RWPE2 (cell line): ENCODE measurements around the gene ACTG2.

Experiments used
- ATAC-seq: fragments of 200-7000 bp; cut with Tn5 transposase; 3 replicates; pipeline ENCODE4 v1.9.1; 2021; ENCODE audit warnings: low read depth
- DNase-seq: peaks from one replicate; pipeline ENCODE4 v3.0.0-alpha.2; 2020; ENCODE audit warnings: low spot score
- H3K27ac ChIP-seq: fragments of 450-650 bp; 2 replicates; pipeline ENCODE4 v1.5.1; 2017; ENCODE audit warnings: mild to moderate bottlenecking; ENCODE audit not compliant: poor library complexity, severe bottlenecking
- H3K27me3 ChIP-seq: fragments of 250-450 bp; sonication (Bioruptor Pico); 2 replicates; pipeline ENCODE4 v1.5.1; 2021; ENCODE audit warnings: mild to moderate bottlenecking, moderate library complexity; ENCODE audit not compliant: insufficient read depth, poor library complexity, severe bottlenecking
- H3K36me3 ChIP-seq: fragments of 250-450 bp; sonication (Bioruptor Pico); 2 replicates; pipeline ENCODE4 v1.5.1; 2020; ENCODE audit warnings: low read depth, mild to moderate bottlenecking, moderate library complexity
- H3K4me1 ChIP-seq: fragments of 250-450 bp; sonication (Bioruptor Pico); 2 replicates; pipeline ENCODE4 v1.5.1; 2021; ENCODE audit warnings: mild to moderate bottlenecking, moderate library complexity; ENCODE audit not compliant: insufficient read depth, poor library complexity, severe bottlenecking
- H3K4me3 ChIP-seq: fragments of 250-450 bp; sonication (Bioruptor Pico); 2 replicates; pipeline ENCODE4 v1.5.1; 2021; ENCODE audit warnings: mild to moderate bottlenecking, moderate library complexity; ENCODE audit not compliant: severe bottlenecking
- H3K9me3 ChIP-seq: fragments of 250-450 bp; sonication (Bioruptor Pico); 2 replicates; pipeline ENCODE4 v1.5.1; 2021; ENCODE audit warnings: mild to moderate bottlenecking, moderate library complexity; ENCODE audit not compliant: severe bottlenecking
- TF ChIP-seq, protein P1 (sequence below): fragments of 450-650 bp; IDR thresholded peaks from one replicate; pipeline ENCODE4 v1.5.1; 2017; ENCODE audit warnings: mild to moderate bottlenecking, moderate library complexity; ENCODE audit not compliant: poor library complexity, severe bottlenecking

The ACTG2 gene

GRCh38 chr2:73952499-73953446, 60.0 kb downstream of the ACTG2 start:
- H3K27ac ChIP-seq = no peak overlapping the region
- ATAC-seq (peak; percentile 21; the same call in 1 of the 3 replicates), DNase-seq (no peak)
- peaks cover 3% of the 10 kb centered on the region for H3K27me3 ChIP-seq
- H3K4me1 ChIP-seq = no peaks in the 10 kb centered on the region
- TF ChIP-seq, protein P1, sequence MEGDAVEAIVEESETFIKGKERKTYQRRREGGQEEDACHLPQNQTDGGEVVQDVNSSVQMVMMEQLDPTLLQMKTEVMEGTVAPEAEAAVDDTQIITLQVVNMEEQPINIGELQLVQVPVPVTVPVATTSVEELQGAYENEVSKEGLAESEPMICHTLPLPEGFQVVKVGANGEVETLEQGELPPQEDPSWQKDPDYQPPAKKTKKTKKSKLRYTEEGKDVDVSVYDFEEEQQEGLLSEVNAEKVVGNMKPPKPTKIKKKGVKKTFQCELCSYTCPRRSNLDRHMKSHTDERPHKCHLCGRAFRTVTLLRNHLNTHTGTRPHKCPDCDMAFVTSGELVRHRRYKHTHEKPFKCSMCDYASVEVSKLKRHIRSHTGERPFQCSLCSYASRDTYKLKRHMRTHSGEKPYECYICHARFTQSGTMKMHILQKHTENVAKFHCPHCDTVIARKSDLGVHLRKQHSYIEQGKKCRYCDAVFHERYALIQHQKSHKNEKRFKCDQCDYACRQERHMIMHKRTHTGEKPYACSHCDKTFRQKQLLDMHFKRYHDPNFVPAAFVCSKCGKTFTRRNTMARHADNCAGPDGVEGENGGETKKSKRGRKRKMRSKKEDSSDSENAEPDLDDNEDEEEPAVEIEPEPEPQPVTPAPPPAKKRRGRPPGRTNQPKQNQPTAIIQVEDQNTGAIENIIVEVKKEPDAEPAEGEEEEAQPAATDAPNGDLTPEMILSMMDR = no peak
- H3K9me3 ChIP-seq = no peaks in the 10 kb centered on the region
- H3K36me3 ChIP-seq = peaks cover 97% of the 10 kb centered on the region
- H3K4me3 ChIP-seq = no peak overlapping the region

DNA sequence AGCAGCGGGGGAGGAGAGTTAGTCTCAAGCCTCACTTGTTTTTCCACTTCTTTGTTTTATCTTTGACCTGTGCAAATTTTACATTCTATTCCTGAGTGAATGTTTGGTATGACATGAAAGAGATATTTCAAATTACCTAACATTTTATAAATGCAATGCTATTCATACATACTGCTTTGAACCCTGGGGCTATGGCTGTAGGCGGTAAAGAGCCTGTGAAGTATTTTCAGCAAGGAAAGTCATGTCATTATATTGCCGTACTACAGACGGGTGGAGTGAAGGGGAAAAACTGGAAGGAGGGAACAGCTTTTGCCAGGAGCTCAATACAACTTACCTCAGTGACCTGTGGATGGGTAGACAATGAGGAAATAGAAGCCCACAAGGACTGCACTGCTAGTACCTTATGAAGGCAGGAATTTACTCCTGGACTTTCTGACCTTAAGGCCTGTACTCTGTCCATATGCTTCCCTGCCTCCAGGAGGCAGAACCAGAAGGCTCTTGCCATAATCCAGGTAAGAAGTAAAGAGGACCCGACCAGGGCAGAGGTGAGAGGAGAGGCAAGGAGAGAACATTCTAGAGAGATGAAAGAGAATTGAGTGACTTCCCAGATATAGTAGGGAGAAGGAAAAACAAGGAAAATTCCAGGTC, 63.5 kb downstream of the ACTG2 start:
- Histone ChIP-seq H3K4me3 (no peak overlapping the region), H3K27ac (no peak overlapping the region), H3K4me1 (no peaks in the 10 kb centered on the region), H3K9me3 (no peaks in the 10 kb centered on the region), H3K36me3 (peaks cover 78% of the 10 kb centered on the region), H3K27me3 (peaks cover 3% of the 10 kb centered on the region)
- DNase-seq (no peak), ATAC-seq (no peak)
- TF ChIP-seq, protein P1 = no peak

DNA sequence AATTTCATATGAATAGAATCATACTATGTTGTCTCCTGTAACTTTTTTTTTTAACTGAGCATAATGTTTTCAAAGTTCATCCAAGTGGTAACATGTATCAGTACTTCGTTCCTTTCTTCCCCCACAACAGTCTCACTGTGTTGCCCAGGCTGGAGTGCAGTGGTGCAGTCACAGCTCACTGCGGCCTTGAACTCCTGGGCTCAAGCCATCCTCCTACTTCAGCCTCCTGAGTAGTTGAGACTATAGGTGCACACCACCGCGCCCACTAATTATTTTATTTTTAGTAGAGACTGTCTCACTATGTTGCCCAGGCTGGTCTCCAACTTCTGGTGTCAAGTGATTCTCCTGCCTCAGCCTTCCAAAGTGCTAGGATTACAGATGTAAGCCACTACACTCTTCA, 68.5 kb downstream of the ACTG2 start:
- no peak overlapping the region for H3K27ac ChIP-seq
- no peaks in the 10 kb centered on the region for H3K4me1 ChIP-seq
- no peak overlapping the region for H3K4me3 ChIP-seq
- H3K9me3 ChIP-seq = no peaks in the 10 kb centered on the region
- H3K27me3 ChIP-seq = no peaks in the 10 kb centered on the region
- TF ChIP-seq, protein P1 = no peak
- H3K36me3 ChIP-seq = peaks cover 31% of the 10 kb centered on the region
- ATAC-seq (no peak), DNase-seq (no peak)

DNA sequence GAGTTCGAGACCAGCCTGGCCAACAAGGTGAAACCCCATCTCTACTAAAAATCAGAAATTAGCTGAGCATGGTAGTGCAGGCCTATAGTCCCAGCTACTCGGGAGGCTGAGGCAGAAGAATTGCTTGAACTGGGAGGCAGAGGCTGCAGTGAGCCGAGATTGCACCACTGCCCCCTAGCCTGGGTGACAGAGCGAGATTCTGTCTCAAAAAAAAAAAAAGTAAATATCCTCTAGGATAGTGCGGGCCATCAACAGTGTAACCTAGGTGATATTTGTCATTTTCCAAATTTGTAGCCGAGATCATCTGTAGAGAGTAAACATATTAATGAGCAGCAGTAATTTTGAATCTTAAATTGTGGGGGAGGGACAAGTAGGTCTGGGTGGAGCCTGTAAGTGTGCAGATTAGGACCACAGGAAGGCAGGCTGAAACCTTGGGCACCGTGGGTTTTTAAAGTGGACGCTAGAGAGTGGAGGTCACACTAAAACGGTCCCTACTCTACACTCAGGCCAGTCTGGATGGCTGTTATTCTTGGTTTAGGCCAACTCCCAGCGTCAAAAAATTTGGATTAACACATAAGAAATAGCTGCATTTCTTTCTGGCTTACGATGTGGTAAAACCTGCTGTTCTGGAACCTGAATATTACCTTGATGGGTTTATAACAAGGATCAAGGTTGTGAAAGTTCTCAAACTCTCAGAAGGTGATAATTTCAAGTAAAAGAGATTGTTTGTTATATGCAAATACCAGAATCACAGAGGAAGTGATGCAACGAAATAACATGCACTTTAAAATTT, 69.2 kb downstream of the ACTG2 start:
- H3K4me1 ChIP-seq = no peaks in the 10 kb centered on the region
- ATAC-seq (no peak), DNase-seq (no peak)
- H3K27me3 ChIP-seq = no peaks in the 10 kb centered on the region
- H3K9me3 ChIP-seq = no peaks in the 10 kb centered on the region
- H3K4me3 ChIP-seq = no peak overlapping the region
- H3K27ac ChIP-seq = no peak overlapping the region
- TF ChIP-seq, protein P1 = no peak
- H3K36me3 ChIP-seq = peaks cover 24% of the 10 kb centered on the region
